ENCODE measurements around the gene IMMP1L.
A peak's percentile ranks its signal among the peaks of the same experiment; 100 is the strongest.
"Not testable (repeated sequence)": the region's sequence is repeated elsewhere in the genome, so short reads cannot be mapped to it uniquely, and the experiment has no call there.

Gene IMMP1L

GRCh38 chr11:31509429-31510345, at the start of gene IMMP1L, which contains the start of gene ELP4:
TSS of gene IMMP1L (minus strand) at chr11:31509622. CDS start at chr11:31463276, 46,346 bp downstream.
TSS of gene ELP4 (plus strand) at chr11:31509767. CDS start at chr11:31509785, 18 bp downstream.
- peak; percentile 98 for DNase-seq

GRCh38 chr11:31558001-31558400, 48.6 kb upstream of the IMMP1L start:
- DNase-seq = no peak

GRCh38 chr11:31555938-31556337, 46.5 kb upstream of the IMMP1L start:
- no peak for DNase-seq

- no peak for DNase-seq
These were observed 33.4 kb upstream of the IMMP1L start for GRCh38 chr11:31542862-31543261.

- no peak for DNase-seq
These were observed 26.1 kb upstream of the IMMP1L start for GRCh38 chr11:31535479-31535878.

- DNase-seq = no peak
These were observed 21.9 kb upstream of the IMMP1L start for GRCh38 chr11:31531293-31531692.

GRCh38 chr11:31529701-31530100, 20.3 kb upstream of the IMMP1L start:
- DNase-seq = no peak

GRCh38 chr11:31529189-31529588, 19.8 kb upstream of the IMMP1L start:
- DNase-seq = no peak

GRCh38 chr11:31521497-31522150, 12.2 kb upstream of the IMMP1L start:
- DNase-seq = no peak

- no peak for DNase-seq
These were observed 2.7 kb upstream of the IMMP1L start for GRCh38 chr11:31512117-31512516.

GRCh38 chr11:31509051-31509428, 382 bp downstream of the IMMP1L start:
- DNase-seq = no peak

GRCh38 chr11:31500560-31500959, 8.9 kb downstream of the IMMP1L start:
- no peak for DNase-seq

- no peak for DNase-seq
These were observed 9.7 kb downstream of the IMMP1L start for GRCh38 chr11:31499576-31500178.

- not testable (repeated sequence) for DNase-seq
These were observed 15.7 kb downstream of the IMMP1L start for GRCh38 chr11:31493762-31494161.

GRCh38 chr11:31493235-31493634, 16.2 kb downstream of the IMMP1L start:
- DNase-seq = no peak

- DNase-seq = no peak
These were observed 17.0 kb downstream of the IMMP1L start for GRCh38 chr11:31492320-31492913.

GRCh38 chr11:31487848-31488247, 21.6 kb downstream of the IMMP1L start:
- peak; percentile 74 for DNase-seq

- DNase-seq = no peak
These were observed 24.9 kb downstream of the IMMP1L start for GRCh38 chr11:31484497-31484896.

- no peak for DNase-seq
These were observed 28.5 kb downstream of the IMMP1L start for GRCh38 chr11:31480930-31481329.

- no peak for DNase-seq
These were observed 30.4 kb downstream of the IMMP1L start for GRCh38 chr11:31479066-31479465.

- DNase-seq = no peak
These were observed 31.2 kb downstream of the IMMP1L start for GRCh38 chr11:31478223-31478590.

GRCh38 chr11:31477528-31478222, 31.7 kb downstream of the IMMP1L start:
- no peak for DNase-seq

- no peak for DNase-seq
These were observed 35.3 kb downstream of the IMMP1L start for GRCh38 chr11:31474083-31474482.
